ENCODE results near the gene DNAJC3. TPM values are rescaled to one million over a fixed set of nuclear protein-coding genes. Genes with fewer than 3 reads are reported as not detected.
A peak's percentile ranks its signal among the peaks of the same experiment; 100 is the strongest.

Gene DNAJC3, protein sequence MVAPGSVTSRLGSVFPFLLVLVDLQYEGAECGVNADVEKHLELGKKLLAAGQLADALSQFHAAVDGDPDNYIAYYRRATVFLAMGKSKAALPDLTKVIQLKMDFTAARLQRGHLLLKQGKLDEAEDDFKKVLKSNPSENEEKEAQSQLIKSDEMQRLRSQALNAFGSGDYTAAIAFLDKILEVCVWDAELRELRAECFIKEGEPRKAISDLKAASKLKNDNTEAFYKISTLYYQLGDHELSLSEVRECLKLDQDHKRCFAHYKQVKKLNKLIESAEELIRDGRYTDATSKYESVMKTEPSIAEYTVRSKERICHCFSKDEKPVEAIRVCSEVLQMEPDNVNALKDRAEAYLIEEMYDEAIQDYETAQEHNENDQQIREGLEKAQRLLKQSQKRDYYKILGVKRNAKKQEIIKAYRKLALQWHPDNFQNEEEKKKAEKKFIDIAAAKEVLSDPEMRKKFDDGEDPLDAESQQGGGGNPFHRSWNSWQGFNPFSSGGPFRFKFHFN
- 10 to 100 TPM; 15.4 to 25.1 (median 19.2) TPM for polyA plus RNA-seq (ENCODE audit: insufficient read length in 10 of 10)
- long read RNA-seq, donor 1, full-length matches to known transcripts, result 1 of 1 reads
- long read RNA-seq, donor 1, partial matches to known transcripts, result 0 of 1 reads
- long read RNA-seq, donor 1, other reads (novel, unspliced or antisense), result 0 of 1 reads
- long read RNA-seq, donor 2, full-length matches to known transcripts, result 3 of 3 reads
- long read RNA-seq, donor 2, partial matches to known transcripts, result 0 of 3 reads
- long read RNA-seq, donor 2, other reads (novel, unspliced or antisense), result 0 of 3 reads
- long read RNA-seq, donor 3, result 0 reads
- long read RNA-seq, donor 4, full-length matches to known transcripts, result 1 of 1 reads
- long read RNA-seq, donor 4, partial matches to known transcripts, result 0 of 1 reads
- long read RNA-seq, donor 4, other reads (novel, unspliced or antisense), result 0 of 1 reads
- long read RNA-seq, donor 5, full-length matches to known transcripts, result 2 of 2 reads
- long read RNA-seq, donor 5, partial matches to known transcripts, result 0 of 2 reads
- long read RNA-seq, donor 5, other reads (novel, unspliced or antisense), result 0 of 2 reads
- long read RNA-seq, donor 6, full-length matches to known transcripts, result 3 of 3 reads
- long read RNA-seq, donor 6, partial matches to known transcripts, result 0 of 3 reads
- long read RNA-seq, donor 6, other reads (novel, unspliced or antisense), result 0 of 3 reads
- long read RNA-seq, donor 7, full-length matches to known transcripts, result 2 of 2 reads
- long read RNA-seq, donor 7, partial matches to known transcripts, result 0 of 2 reads
- long read RNA-seq, donor 7, other reads (novel, unspliced or antisense), result 0 of 2 reads
- long read RNA-seq, donor 8, full-length matches to known transcripts, result 2 of 2 reads
- long read RNA-seq, donor 8, partial matches to known transcripts, result 0 of 2 reads
- long read RNA-seq, donor 8, other reads (novel, unspliced or antisense), result 0 of 2 reads
- long read RNA-seq, donor 9, result 0 reads

DNA sequence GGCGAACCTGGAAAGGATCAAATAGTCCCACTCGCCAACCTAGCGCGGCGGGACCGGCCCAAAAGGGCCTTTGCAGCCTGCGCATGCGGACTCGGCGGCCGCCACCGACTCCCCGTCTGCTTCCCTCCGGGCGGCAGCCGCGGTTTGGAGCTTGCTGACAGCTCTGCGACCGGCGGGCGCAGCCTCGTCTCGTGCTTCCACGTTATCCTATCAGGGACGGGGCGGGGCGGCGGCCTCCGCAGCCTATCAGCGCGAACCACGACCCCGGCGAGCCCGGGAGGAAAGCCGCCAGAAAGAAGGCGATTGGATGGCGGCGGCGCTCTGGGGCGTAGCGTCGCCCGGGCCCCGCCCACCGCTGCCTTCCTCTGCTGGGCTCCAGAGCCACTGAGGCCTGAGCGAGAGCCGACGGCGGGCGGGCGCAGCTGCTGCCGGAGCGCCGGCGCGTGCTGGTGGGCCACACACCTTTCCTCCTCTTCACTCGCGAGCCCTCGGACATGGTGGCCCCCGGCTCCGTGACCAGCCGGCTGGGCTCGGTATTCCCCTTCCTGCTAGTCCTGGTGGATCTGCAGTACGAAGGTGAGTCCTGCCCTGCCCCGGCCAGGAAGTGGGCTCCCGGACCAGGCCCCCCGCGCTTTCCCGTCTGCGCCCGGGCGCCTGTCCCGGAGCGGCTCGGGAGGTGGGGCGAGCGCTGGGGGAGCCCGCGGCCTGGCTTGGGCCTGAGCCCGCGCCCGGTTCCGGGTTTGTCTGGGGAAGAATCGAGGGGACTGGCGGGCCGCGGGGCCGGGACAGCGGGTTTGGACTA lies at the start of gene DNAJC3:
TSS of gene DNAJC3 (plus strand) at position 378 of the 802 bp plus-strand sequence. CDS start at position 495, 117 bp downstream.
- peak; percentile 99 to 100 (median 99) for DNase-seq

DNA sequence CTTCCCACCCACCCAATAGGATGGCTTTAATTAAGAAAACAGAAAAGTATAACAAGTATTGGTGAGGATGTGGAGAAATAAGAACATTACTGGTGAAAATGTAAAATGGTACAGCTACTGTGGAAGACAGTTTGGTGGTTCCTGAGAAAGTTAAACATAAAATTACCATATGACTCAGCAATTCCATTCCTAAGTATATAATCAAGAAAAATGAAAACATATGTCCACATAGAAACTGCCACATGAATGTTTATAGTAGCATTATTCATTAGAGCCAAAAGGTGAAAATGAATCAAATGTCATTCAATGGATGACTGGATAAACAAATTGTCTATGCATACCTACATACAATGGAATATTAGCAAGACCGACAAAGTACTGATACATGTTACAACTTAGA lies 49.3 kb upstream of the DNAJC3 start:
- DNase-seq, result no peak

DNA sequence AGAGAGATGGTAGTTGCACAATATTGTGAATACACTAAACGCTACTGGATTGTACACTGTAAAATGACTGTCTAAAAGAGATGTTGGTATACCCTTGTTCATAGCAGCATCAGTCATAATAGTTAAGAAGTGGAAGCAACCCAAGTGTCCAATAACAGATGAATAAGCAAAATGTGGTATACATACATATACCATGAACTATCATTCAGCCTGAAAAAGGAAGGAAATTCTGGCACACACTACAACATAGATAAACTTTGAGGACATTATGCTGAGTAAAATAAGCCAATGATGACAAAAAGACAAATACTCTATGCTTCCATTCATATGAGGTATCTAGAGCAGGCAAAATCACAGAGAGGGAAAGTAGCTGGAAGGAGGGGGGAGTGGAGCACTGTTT lies 48.5 kb upstream of the DNAJC3 start:
- DNase-seq, result no peak

DNA sequence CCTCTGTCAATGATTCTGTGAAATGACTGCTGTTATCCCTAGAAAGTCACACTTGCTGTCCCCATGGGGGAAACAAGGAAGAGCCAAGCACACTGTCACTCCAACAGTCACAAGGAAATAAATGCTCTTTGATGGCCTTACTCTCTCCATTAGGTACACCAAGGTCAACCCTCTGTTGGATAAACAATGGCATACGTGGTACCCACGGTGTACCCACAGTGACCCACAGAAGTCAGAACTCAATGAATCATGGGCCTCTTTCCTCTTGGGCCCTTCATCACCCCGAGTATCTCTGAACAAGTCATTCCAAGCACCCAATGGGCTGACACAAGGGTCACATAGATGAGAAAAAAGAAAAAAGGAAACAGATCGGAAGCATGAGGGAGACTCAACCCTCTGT lies 47.9 kb upstream of the DNAJC3 start:
- DNase-seq, result no peak

DNA sequence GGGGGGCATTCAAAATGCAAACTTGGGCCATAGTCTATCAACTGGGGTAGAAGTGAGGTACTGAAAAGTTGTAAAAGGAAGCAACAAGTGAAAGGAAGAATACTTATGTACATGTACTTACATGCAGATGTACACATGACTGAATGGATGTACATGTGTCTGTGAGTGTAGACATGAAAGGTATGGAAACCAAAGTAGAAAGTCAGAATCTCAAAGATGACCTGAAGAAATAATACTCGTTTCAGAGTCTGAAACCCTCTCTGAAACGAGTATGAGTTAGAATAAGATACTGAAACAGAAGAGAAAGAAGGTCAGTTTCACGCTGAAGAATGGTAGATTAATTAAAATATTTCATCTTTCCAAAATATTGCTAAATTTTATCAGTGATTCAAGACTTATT lies 46.3 kb upstream of the DNAJC3 start:
- DNase-seq, result no peak

DNA sequence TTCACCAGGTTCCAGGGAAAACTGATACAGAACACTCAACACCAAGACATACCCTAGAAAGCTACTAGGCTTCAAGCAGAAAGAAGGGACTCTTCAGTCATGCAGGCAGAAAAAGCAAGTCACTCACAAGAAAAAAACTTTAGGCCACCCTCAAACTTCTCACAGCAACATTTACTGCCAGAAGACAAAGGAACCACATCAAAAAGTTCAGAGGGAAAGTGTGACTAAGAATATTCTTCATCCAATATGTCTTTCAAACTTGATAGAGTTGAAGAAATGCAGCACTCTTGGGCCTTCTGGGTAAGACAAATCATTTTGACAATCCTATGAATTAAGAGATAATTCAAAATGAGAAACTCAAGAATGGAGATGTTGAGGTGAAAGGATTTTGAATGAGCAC lies 40.1 kb upstream of the DNAJC3 start:
- no peak for DNase-seq

DNA sequence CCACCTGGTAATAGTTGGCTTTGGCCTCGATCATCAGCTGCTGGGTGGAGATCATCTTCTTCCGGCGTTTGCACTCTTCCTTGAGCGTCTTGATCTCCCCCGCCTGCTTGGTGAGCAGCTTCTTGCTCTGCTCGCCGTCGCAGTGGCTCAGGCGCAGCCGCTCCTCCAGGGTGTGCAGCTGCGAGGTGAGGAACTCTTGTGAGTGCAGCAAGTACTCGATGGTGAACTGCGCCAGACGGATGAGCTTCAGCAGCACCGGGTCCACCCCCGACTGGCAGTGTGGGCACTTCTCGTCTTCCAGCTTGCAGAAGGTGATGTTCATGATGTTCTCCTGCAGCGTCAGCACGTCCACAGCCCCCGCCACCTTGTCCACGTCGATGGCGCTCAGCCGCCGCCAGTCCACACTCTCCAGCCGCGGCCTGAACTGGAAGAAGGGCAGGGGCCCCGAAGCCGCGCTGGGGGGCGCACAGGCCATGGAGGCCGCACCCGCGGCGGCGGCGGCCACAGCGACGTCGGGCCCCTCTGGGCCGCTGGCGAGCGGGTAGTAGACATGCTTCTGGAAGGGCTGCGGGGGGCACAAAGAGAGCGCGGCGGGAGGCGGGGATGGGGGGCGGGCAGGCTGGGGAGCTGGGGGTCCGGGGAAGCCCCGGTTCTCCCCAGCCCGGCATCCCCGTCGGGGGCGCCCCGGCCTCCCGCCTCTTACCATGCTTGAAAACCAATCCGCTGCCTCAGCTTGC lies 35.5 kb upstream of the DNAJC3 start:
- peak in 1 of 3 donors; percentile 60 for DNase-seq

DNA sequence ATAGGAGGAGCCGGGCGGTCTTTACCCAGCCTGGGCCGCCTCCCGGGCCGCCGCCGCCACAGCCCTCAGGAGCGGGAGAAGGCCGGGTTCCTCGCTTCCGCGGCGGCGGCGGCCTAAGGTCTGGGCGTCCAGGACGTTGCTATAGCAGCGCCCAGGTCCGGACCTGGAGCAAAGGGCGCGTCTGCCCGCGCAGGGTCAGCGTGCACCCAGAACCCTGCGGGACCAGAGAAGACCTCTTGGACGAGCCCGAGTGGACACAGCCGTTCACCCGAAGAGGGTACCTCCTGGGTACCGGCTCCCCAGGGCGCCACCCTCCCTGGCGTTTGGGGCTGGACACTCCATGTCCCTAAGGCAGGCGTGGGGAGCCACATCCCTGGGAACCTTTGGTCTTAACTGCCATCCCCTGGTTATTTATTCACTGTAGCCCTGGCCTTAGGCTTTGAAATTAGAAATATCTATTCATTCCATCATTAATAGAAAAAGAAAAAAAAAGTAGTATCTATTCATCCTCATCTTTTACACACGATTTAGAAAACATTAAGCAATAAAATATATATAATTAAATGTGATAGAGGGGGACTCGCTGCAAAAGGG lies 34.8 kb upstream of the DNAJC3 start:
- DNase-seq, result peak in 1 of 3 donors; percentile 65

DNA sequence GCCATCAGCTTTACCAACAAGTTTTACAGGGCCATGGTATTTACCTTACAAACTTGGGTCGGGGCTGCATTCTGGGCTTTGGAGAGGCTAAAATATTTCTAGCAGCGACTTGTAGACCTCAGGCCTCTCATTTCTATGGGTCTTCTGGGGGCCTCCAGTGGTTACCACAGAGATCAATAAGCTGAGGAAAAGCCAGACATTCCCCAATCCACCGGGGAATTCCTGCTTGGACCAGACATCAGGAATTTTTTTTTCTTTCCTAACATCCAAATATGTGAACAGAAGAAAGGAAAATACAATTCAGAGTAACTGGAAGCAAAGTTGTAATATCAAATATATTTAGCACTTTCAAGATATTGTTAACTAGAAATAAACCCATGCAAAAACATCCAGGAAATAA lies 33.9 kb upstream of the DNAJC3 start:
- peak in 1 of 3 donors; percentile 18 for DNase-seq

DNA sequence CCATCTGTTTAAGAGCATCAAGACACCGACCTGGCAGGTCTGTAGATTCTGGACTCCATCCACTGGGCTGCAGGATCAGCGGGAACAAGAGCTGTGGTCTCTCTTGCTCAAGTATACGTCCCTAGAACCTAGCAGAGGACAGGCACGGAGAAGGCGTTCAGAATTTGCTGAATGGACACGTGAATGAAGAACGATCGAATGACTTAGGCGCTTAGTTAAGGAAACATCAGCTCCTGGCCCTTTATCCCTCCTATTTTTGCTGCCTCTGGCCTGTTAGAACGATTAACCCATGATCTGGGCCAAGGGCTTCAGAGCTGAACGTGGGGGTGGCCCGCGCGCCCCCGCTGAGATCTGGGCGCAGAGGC lies 33.4 kb upstream of the DNAJC3 start:
- DNase-seq, result peak in 2 of 3 donors; percentile 48 to 87

DNA sequence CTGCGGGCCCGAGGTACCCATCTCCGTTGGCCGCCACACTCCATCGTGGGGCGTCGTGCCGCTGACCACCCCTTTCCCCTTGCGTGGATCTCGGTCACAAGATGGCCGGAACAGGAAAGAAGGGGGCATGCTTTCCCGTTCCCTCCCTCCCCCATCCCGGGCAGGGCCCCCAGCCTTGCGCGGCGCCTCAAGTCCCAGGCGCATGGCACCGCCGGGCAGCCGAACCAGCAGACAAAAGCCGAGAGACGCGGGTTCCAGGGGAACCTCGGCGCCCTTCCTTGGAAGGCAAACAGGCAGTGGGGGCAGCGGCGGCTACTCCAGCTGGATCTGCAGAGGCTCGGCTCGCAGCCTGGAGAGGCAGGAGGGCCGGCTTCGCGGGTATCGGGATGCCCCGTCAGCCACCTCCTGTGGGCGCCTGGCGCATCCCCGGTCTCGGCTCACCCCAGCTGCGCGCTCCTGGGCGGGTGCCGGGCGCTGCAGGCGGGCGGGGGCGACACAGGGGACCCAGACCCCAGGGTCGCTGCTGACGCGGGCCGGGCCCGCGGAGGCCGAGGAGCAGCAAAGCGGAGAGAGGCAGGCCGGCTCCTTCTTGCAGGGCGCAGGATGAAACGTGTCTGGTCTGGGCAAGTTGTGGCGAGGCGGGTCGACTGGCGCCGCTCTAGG lies 32.9 kb upstream of the DNAJC3 start:
- peak in 2 of 3 donors; percentile 64 to 90 for DNase-seq

DNA sequence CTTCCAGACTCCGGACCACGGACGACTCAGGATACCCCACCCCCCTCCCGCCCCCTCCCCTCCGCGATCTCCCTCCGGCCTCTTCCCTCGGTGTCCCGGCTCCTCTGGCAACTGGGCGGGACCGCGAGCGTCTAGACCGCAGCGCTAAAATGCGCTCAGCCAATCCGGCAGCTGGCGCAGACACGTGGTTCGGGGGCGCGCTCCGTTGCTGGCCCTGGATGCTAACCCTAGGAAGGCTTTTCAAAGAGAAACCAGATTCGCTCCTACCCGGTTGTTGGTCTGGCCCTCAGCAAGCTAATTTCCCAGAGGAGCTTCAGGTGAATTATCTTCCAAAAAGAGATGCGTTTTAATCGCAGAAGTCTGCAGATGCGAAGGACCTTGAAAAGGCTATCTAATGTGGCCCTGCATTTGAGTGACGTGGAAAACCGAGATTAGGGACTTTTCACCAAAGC lies 32.3 kb upstream of the DNAJC3 start, which contains the start of gene DZIP1:
TSS of gene DZIP1 (minus strand) at position 106 of the 452 bp plus-strand sequence. CDS start 2,677 bp downstream, outside the sequence.
- DNase-seq, result peak; percentile 82 to 93 (median 90)

DNA sequence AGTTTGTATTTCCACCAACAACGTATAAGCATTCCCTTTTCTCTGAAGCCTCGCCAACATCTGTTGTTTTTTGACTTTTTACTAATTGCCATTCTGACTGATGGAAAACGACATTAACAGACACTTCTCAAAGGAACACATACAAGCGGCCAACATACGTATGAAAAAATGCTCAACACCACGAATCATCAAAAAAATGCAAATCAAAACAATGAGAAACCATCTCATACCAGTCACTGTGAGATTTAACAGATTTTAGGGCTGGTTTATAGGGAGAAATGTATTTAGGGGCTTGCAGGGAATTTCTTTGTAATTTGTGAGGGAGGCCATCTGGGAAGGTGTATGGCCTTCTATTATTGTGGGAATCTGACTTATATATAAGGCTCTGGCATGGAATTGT lies 29.6 kb upstream of the DNAJC3 start:
- no peak for DNase-seq

DNA sequence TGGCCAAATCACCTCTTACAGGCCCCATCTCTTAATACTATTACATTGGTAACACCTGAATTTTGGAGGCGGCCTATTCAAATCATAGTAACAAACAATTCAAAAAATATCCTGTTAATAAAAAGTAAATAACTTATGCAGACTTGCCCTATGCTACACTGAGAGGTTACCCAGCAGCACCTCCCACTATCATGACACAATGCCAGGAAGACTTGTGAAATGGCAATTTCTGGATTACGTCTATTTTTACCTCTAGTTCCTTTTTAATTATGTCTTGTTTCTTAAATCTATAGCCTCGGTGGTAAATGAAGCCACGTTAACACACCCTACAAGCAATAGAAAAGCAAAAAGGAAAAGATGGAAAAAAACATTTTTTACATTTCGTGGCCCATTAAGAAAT lies 26.2 kb upstream of the DNAJC3 start:
- no peak for DNase-seq

DNA sequence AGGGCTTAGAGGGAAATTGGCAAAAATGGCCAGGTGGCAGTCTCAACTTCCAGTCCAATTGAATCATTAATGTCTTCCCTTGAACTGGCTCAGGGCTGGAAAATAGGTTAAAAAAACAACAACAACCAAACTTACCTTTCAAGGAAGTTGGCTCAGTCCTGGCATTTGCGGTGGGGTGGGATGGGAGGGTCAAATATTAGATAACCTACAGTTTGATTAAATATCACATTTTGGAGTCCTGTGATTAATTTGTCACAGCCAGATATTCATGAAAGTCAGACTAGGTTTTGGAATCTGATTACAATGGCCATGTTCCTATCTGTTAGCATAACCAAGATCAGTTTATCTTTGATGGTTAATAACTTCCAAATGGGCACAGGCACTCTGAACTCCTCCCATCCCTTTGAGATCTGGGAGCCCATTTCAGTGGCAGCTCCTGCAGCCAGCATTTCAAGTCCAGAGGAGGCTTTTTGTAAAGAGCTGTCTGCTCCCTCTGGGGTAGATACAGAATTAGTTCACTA lies 24.6 kb upstream of the DNAJC3 start:
- DNase-seq, result no peak

DNA sequence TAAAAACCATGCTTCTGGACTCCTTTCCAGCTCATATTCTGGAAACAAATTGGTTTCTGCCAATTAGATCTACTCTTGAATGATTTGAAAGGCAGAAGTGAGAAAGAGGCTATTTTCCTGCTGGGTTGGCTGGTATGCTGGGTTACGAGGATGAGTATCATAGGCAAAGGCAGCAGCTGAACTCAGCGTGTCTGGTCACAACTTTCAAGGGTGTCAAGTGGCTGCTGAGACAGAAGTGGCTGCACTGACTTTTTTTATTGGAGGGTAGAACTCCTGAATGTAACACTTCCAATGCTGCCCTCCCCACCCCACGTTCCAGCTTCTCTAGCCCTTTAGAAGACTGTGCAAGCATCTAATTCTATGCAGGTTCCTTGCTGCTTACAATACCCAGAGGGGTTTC lies 24.1 kb upstream of the DNAJC3 start:
- DNase-seq, result no peak

DNA sequence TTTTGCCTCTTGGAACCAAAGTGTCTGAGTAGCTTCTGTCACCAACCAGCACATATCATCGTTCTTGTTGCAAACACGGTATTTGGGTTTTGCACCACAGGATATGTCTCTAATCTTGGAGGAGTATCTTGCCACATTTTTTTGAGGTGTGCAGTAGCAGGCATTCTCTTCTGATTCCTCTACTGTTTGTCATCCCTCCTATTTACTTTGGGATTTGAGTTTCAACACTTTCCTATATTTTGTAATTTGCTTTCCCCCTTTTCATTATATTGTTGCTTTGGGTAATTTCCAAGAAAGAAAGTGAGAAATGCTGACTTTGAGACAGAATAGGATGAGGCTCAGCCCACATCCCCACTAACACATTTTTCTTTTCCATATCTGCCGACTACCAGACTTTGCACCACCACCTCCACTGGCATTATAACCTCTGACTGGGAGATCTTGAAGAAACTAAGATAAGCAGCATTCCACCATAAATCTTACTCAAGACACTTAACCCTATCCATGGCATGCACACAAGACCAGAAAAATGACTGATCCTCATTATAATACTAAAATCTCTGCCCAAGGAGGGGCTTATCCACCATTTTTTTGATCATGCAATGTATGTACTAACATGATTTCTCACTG lies 20.4 kb upstream of the DNAJC3 start:
- DNase-seq, result no peak

DNA sequence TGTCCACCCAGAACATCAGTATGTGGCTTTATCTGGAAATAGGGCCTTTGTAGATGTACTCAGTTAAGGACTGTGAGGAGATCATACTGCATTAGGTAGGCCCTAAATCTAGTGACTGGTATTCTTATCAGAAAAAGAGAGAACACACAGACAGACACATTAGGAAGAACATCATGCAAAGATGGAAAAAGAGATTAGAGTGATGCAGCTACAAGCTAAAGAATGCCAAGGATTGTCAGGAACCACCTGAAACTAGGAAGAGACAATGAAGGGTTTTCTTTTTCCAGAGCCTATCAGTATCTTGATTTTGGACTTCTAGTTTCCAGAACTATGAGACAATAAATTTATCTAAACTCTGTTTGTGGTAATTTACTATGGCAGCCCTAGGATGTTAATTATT lies 17.4 kb upstream of the DNAJC3 start:
- DNase-seq, result no peak

All from muscle of back (tissue), 13 donors.